Amygdala (tissue), 56 donors: ENCODE measurements around the gene PLA2G6.

Experiments used
- DNase-seq, 56 donors: peaks; one replicate each; lab custom pipeline; 2025; lab: John Stamatoyannopoulos, UW

The PLA2G6 gene

GRCh38 chr22:38078046-38078840 lies 103.4 kb downstream of the PLA2G6 start:
- DNase-seq, result no peak

GRCh38 chr22:38077595-38077994 lies 104.0 kb downstream of the PLA2G6 start:
- no peak for DNase-seq

- no peak for DNase-seq
These were observed 104.5 kb downstream of the PLA2G6 start for GRCh38 chr22:38077096-38077495.

- no peak for DNase-seq
These were observed 105.7 kb downstream of the PLA2G6 start for GRCh38 chr22:38075961-38076360.

- DNase-seq, result no peak
These were observed 106.4 kb downstream of the PLA2G6 start for GRCh38 chr22:38075105-38075825.

- peak in 4 of 56 donors; percentile 7 to 53 (median 23) for DNase-seq
These were observed 107.2 kb downstream of the PLA2G6 start for GRCh38 chr22:38074181-38075104.

GRCh38 chr22:38073150-38074130 lies 108.2 kb downstream of the PLA2G6 start:
- no peak for DNase-seq

GRCh38 chr22:38072322-38073149 lies 109.1 kb downstream of the PLA2G6 start:
- no peak for DNase-seq

- no peak for DNase-seq
These were observed 110.0 kb downstream of the PLA2G6 start for GRCh38 chr22:38071421-38072321.

- DNase-seq, result no peak
These were observed 111.2 kb downstream of the PLA2G6 start for GRCh38 chr22:38070250-38070921.

- peak in 52 of 56 donors; percentile 31 to 91 (median 72) for DNase-seq
These were observed 112.0 kb downstream of the PLA2G6 start for GRCh38 chr22:38069372-38070249.

- DNase-seq, result no peak
These were observed 112.8 kb downstream of the PLA2G6 start for GRCh38 chr22:38068641-38069371.

- DNase-seq, result no peak
These were observed 113.8 kb downstream of the PLA2G6 start for GRCh38 chr22:38067761-38068360.

GRCh38 chr22:38067028-38067415 lies 114.6 kb downstream of the PLA2G6 start:
- peak in 1 of 56 donors; percentile 22 for DNase-seq
